Skeletal muscle tissue (tissue), 4 donors: ENCODE data around the gene EMILIN1. TPM values are rescaled to one million over a fixed set of nuclear protein-coding genes. Genes with fewer than 3 reads are reported as not detected.

Experiments
- H3K27ac ChIP-seq: one replicate; pipeline ENCODE4 v1.7.0; 2013; ENCODE audit warnings: mild to moderate bottlenecking, low read depth, low read length, inconsistent platforms
- H3K27me3 ChIP-seq, 3 donors: one replicate each; pipeline ENCODE4 v1.7.0; 2013; ENCODE audit warnings: low read length in 3 of 3; ENCODE audit not compliant: control insufficient read depth in 3 of 3, insufficient read depth in 3 of 3
- H3K36me3 ChIP-seq, 3 donors: one replicate each; pipeline ENCODE4 v1.7.0; 2013; ENCODE audit warnings: low read length in 3 of 3; ENCODE audit not compliant: control insufficient read depth in 3 of 3, insufficient read depth in 3 of 3
- H3K4me1 ChIP-seq, 3 donors: one replicate each; pipeline ENCODE4 v1.7.0; 2013; ENCODE audit warnings: low read length in 3 of 3, mild to moderate bottlenecking in 3 of 3; ENCODE audit not compliant: control insufficient read depth in 3 of 3, insufficient read depth in 3 of 3
- H3K4me3 ChIP-seq, 3 donors: one replicate each; pipeline ENCODE4 v1.7.0; 2013; ENCODE audit warnings: low read length in 3 of 3
- H3K9ac ChIP-seq, 3 donors: one replicate each; pipeline ENCODE4 v1.7.0; 2013; ENCODE audit warnings: low read length in 3 of 3, mild to moderate bottlenecking in 3 of 3, moderate library complexity in 2 of 3, low read depth in 1 of 3
- H3K9me3 ChIP-seq, 3 donors: one replicate each; pipeline ENCODE4 v1.7.0; 2013; ENCODE audit warnings: low read length in 3 of 3; ENCODE audit not compliant: control insufficient read depth in 3 of 3
- total RNA-seq: library from RNA; depleted of rRNA; stranded (reverse); fragments of >200 nt; gene quantifications from one replicate; pipeline ENCODE4 v1.2.3, GENCODE V29; 2014
- donor health status: Osteomylitis.

The EMILIN1 gene
- total RNA-seq, 1 donor from 2014 or later = 61.6 TPM

DNA sequence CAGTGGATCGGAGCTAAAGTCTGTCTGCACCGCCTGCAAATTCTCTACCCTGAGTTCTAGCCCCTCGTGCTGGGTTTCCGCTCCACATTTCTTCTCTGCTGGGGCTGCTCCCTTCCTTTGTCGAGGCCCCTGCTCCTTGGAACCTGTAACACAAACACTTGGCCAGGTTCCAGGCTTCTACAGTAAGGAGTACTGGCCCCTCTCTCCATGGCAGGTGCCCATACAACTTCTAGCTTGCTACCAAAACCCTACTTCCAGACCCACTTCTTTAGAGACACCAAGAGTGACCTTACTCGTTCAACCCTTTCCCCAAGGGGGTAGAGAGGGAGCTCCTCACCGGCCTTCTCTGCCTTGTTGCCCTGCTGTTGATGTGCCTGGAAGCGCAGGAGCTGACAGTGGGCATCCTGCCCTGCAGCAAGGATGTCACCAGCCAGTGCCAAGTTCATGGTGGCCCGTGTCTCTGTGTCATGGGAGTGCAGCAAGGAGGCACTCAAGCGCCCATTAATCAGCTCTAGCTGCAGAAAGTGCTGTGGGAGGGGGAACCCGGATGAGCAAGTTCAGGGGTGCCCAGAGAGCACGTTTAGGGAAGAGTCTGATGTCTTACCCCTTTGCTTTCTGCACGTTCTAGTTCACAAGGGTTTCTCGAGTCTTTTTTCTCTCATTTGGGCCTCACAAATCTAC is 54.9 kb downstream of the EMILIN1 start:
- Histone ChIP-seq H3K4me3 (peak overlapping the region; percentile 77 to 92 (median 92)), H3K27me3 (no peaks in the 10 kb centered on the region), H3K9ac (peak overlapping the region; percentile 91 to 96 (median 92)), H3K9me3 (no peaks in the 10 kb centered on the region), H3K4me1 (peaks cover 14 to 20% (median 16%) of the 10 kb centered on the region in 3 donors), H3K36me3 (peaks cover 34 to 41% (median 38%) of the 10 kb centered on the region in 3 donors), H3K27ac (peak overlapping the region; percentile 88)

DNA sequence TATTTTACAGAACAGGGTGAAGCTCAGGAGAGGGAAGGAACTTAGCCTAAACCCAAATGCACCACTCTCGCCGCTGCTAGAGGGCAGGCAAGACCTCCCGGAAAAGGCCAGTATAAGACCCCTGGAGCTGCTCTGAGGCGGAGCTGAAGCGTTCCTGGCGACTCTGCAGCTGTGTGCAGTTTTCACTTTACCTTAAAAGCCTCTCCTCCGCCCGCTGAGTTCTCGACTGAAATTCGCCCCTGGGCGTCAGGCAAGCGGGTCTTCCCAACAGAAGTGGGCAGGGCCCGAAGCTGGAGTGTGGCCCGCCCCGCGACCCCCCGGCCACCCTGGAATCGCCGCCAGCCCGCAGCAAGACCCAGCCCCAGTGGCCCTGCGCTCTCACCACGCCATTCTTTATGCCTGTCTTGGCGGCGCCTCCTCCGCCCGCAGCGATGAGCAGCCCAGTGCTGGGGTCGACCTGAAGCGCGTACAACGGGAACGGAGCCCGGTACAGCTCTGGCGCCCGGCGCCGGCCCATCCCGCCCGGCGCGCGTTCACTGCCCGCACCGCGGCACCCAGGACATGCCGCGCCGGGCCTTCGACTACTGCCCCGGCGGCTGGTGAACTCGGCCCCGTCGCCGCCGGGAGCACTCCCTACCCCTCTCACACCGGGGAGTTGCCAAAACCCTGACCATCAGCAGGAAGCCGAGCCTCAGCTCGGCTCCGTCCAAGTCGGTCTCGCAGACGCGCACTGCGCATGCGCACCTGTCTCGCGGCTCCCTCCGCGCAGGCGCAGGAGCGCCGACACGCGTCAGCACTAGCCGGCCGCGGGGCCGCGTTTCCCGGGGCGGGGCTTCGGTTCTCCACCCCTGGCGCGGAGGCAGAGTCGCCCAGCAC is 55.7 kb downstream of the EMILIN1 start, which contains the start of gene PREB:
PREB (minus strand) TSS at position 732 of the 876 bp plus-strand sequence; CDS start at position 517, 215 bp downstream.
- H3K9me3 ChIP-seq = no peaks in the 10 kb centered on the region
- H3K4me3 ChIP-seq = peak within 1 kb of the TSS; percentile 77 to 92 (median 92)
- H3K36me3 ChIP-seq = peaks cover 34 to 38% (median 37%) of the 10 kb centered on the region in 3 donors
- H3K27ac ChIP-seq = peak within 1 kb of the TSS; percentile 88
- peak within 1 kb of the TSS; percentile 91 to 96 (median 92) for H3K9ac ChIP-seq
- peaks cover 14 to 20% (median 16%) of the 10 kb centered on the region in 3 donors for H3K4me1 ChIP-seq
- no peaks in the 10 kb centered on the region for H3K27me3 ChIP-seq

DNA sequence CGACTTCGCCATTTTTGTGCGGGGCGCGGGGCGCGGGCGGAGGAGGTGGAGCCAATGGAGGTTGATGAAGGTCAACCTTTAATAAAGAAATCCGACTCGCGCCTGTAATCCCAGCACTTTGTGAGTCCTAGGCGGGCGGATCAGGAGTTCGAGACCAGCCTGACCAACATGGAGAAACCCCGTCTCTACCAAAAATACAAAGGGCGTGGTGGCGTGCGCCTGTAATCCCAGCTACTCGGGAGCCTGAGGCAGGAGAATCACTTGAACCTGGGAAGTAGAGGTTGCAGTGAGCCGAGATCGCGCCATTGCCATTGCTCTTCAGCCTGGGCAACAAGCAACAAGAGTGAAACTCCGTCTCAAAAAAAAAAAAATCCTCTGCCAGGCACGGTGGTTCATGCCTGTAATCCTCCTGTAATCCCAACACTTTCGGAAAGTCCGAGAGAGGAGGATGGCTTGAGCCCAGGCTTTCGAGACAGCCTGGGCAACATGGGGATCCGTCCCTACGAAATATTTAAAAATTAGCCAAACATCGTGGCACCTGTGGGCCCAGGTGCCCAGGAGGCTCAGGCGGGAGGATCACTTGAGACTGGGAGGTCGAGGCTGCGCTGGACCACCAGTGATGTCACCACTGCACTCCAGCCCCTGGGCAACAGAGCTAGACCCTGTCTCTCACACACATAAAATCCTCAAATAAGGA is 56.5 kb downstream of the EMILIN1 start:
- H3K27ac ChIP-seq = peak overlapping the region; percentile 88
- no peaks in the 10 kb centered on the region for H3K27me3 ChIP-seq
- H3K4me3 ChIP-seq = peak overlapping the region; percentile 30 to 40 (median 35)
- H3K4me1 ChIP-seq = peaks cover 14 to 20% (median 16%) of the 10 kb centered on the region in 3 donors
- H3K9ac ChIP-seq = no peak overlapping the region
- H3K9me3 ChIP-seq = no peaks in the 10 kb centered on the region
- peaks cover 30 to 32% (median 30%) of the 10 kb centered on the region in 3 donors for H3K36me3 ChIP-seq

DNA sequence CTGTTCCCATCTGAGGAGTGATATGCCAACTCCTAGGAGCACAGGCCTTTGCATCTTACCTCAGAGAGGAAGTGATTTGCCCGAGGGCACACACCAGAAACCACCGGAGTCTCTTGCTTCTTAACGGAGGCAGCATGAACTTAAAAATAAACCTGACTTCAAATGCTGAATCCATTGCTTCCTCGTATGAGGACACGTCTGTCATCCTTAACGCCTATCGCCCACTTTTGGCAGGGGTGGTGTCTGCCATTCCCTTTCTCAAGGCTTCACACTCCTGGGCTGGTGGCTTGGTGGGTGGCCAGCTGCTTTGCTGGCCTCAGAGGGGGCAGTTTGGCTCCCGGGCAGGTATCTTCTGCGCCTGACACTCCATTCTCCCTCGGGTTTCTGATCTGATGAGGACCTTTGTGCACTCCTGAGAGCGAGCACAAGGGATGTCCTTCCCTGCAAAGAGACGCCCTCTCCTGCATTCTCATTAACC is 57.1 kb downstream of the EMILIN1 start:
- Histone ChIP-seq H3K27ac (peak overlapping the region; percentile 88), H3K36me3 (peaks cover 24 to 26% (median 25%) of the 10 kb centered on the region in 3 donors), H3K4me3 (no peak overlapping the region), H3K9ac (no peak overlapping the region), H3K9me3 (no peaks in the 10 kb centered on the region), H3K27me3 (no peaks in the 10 kb centered on the region), H3K4me1 (peaks cover 14 to 20% (median 16%) of the 10 kb centered on the region in 3 donors)

Other genes with a start within 250 kb of the EMILIN1 start
- 3.7 TPM for gene DPYSL5, start 230.5 kb upstream of the EMILIN1 start, total RNA-seq
- gene MAPRE3, start 108.0 kb upstream of the EMILIN1 start, total RNA-seq = 3.7 TPM
- gene TMEM214, start 45.6 kb upstream of the EMILIN1 start, total RNA-seq = 23.5 TPM
- 6.8 TPM for gene AGBL5, start 26.9 kb upstream of the EMILIN1 start, total RNA-seq
- 352 TPM for gene OST4, start 7.0 kb upstream of the EMILIN1 start, total RNA-seq
- gene KHK, start 8.2 kb downstream of the EMILIN1 start, total RNA-seq = 2.1 TPM
- 2.1 TPM for gene CGREF1, start 40.5 kb downstream of the EMILIN1 start, total RNA-seq
- not detected for gene ABHD1, start 45.2 kb downstream of the EMILIN1 start, total RNA-seq
- 14.1 TPM for gene PREB, start 56.0 kb downstream of the EMILIN1 start, total RNA-seq
- gene PRR30, start 60.8 kb downstream of the EMILIN1 start, total RNA-seq = not detected
- 0.52 TPM for gene TCF23, start 70.4 kb downstream of the EMILIN1 start, total RNA-seq
- 172 TPM for gene ATRAID, start 133.4 kb downstream of the EMILIN1 start, total RNA-seq
- 7.8 TPM for gene SLC5A6, start 133.7 kb downstream of the EMILIN1 start, total RNA-seq
- 28.2 TPM for gene CAD, start 138.8 kb downstream of the EMILIN1 start, total RNA-seq
- gene SLC30A3, start 184.4 kb downstream of the EMILIN1 start, total RNA-seq = 0.52 TPM
- under 0.01 TPM for gene DNAJC5G, start 196.8 kb downstream of the EMILIN1 start, total RNA-seq
- 60.0 TPM for gene TRIM54, start 203.8 kb downstream of the EMILIN1 start, total RNA-seq
- 1.0 TPM for gene UCN, start 229.8 kb downstream of the EMILIN1 start, total RNA-seq
- gene MPV17, start 244.5 kb downstream of the EMILIN1 start, total RNA-seq = 23.0 TPM